GM13977 (cell line): Measurements from ENCODE around the gene ANO4.

Source experiments
- DNase-seq: peaks from one replicate; pipeline ENCODE4 v3.0.0; 2012; ENCODE audit warnings: low spot score
- in situ Hi-C: fragments of 300-500 bp; cut with MboI; formaldehyde crosslinking; loops from one replicate; pipeline ENCODE4 v1.12.0; 2022; ENCODE audit warnings: low sequenced_read_pairs, low pct_unique_long_range_greater_than_20kb, mixed read lengths, inconsistent platforms; ENCODE audit not compliant: unreplicated experiment
- TF ChIP-seq, protein P1 (sequence below): IDR thresholded peaks from 2 replicates; pipeline ENCODE4 v1.5.1; 2012; ENCODE audit warnings: mild to moderate bottlenecking, control low read depth; ENCODE audit not compliant: insufficient read depth; ENCODE audit errors: extremely low read depth, missing control alignments

Gene ANO4

GRCh38 chr12:100793182-100793581 is 1.4 kb upstream of the ANO4 start:
- DNase-seq = no peak
- in situ Hi-C loops = no loop called here
- TF ChIP-seq, protein P1, sequence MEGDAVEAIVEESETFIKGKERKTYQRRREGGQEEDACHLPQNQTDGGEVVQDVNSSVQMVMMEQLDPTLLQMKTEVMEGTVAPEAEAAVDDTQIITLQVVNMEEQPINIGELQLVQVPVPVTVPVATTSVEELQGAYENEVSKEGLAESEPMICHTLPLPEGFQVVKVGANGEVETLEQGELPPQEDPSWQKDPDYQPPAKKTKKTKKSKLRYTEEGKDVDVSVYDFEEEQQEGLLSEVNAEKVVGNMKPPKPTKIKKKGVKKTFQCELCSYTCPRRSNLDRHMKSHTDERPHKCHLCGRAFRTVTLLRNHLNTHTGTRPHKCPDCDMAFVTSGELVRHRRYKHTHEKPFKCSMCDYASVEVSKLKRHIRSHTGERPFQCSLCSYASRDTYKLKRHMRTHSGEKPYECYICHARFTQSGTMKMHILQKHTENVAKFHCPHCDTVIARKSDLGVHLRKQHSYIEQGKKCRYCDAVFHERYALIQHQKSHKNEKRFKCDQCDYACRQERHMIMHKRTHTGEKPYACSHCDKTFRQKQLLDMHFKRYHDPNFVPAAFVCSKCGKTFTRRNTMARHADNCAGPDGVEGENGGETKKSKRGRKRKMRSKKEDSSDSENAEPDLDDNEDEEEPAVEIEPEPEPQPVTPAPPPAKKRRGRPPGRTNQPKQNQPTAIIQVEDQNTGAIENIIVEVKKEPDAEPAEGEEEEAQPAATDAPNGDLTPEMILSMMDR = no peak

- TF ChIP-seq, protein P1 = no peak
- in situ Hi-C loops = no loop called here
- DNase-seq = no peak
Observed at GRCh38 chr12:100795174-100795799, 711 bp downstream of the ANO4 start.

DNA sequence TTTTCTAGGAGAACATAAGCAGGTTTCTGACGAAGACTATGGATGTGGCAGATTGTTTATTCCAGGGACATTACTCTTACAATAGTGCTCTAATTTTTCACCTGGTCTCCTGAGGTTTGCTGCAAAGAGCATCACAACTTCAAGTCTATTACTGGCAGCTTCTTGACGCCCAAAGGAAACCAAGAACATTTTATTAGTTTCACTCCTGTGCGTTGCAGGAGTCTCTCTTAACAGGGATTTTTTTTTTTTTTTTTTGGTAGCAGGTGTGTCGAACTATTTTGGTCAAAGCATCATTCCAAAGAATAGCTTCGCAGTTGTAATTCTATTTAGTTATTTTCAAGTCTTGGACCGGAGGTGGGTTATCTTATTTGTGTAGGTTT is 1.2 kb downstream of the ANO4 start:
- TF ChIP-seq, protein P1 = no peak
- no peak for DNase-seq
- in situ Hi-C loops = no loop called here

DNA sequence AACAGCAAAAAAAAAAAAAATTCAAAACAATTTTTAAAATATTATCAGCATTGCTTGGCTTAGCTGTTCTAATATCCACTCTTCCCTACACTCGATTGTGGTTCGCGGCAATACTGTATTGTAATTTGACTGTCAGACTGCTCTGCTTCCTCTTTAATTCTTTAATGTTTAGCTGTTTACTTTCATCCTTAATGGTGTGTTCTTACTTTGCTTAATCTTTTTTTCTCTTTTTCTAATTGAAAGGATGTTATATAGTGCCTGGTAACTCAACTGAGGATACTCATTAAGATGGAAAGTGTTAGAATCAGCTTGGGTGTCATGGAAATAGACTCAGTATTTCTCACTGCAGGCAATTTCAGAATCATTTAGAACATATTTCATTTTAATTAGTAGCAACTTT is 2.0 kb downstream of the ANO4 start:
- TF ChIP-seq, protein P1 = no peak
- in situ Hi-C loops = no loop called here
- no peak for DNase-seq

GRCh38 chr12:100797246-100797645 is 2.7 kb downstream of the ANO4 start:
- in situ Hi-C loops = no loop called here
- TF ChIP-seq, protein P1 = no peak
- DNase-seq = no peak

GRCh38 chr12:100797786-100798185 is 3.2 kb downstream of the ANO4 start:
- DNase-seq = no peak
- in situ Hi-C loops = no loop called here
- TF ChIP-seq, protein P1 = no peak
